Measurements from ENCODE around the gene QPCTL. TPM values are rescaled to one million over a fixed set of nuclear protein-coding genes. Genes with fewer than 3 reads are reported as not detected.

Gene QPCTL
- total and polyA plus RNA-seq, 2 of the 13 experiments (the other 11 are each of a cell fraction or from before 2014, with no cell fraction given), result 16.0 to 19.1 TPM

DNA sequence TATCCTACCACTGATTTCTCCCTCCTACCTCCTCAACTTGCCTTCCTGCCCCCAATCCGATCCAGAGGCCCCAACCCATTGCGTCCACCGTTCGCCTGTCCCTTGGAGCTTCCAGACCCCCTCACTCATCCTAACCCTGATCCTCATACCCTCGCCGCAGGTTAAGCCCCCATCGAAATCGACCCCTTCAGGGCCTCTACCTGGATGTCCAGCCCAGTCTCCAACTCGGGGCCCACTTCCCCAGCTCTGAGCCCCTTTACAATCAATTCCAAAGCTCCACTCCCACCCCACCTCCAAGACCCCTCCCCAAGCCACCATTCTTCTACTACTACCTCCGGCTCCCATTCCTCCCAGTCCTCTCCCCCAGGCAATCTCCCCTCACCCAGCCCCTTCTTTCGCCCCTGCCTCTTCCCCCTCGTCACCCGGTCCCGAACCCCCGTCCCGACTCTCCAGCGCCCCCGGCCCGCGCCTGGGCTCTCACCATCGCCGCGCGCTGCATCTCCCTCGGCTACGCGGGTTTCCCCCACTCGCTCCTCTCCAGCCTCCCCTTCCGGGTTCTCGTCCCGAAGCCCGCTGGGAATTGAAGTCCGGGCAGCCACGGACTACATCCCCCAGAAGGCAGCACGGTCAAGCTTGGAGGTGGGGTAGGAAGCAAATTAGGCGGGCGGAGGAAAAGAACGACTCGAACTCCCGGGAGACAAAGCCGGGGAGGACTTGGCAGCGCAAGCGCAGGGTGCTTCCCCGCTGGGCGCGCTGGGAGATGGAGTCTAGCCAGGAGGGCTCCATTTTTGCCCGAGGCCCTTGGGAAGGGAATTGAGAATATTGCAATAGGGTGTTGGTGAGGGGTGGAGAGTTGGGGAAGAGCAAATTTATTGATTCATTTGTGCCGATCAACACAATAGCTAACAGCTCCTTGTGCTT, 38.2 kb downstream of the QPCTL start, which contains the start of gene FBXO46 (continued):
- TF ChIP-seq EP300 (IDR thresholded peaks at IDR 0.05; ENCODE audit: low read depth in 2 of 2, low read length in 2 of 2) (peak in 1 of 2 experiments; percentile 12; a peak in 1 of 4 replicates), EP300 (CRISPR knock-in tag; IDR thresholded peaks at IDR 0.05; ENCODE audit: borderline replicate concordance) (no peak), WIZ (CRISPR knock-in tag; IDR thresholded peaks at IDR 0.05) (no peak), ZMAT3 (CRISPR knock-in tag; conservative IDR thresholded peaks at IDR 0.05) (no peak), HOXA5 (CRISPR knock-in tag; IDR thresholded peaks at IDR 0.05) (peak; percentile 39; the same call in 1 of the 2 replicates), ZKSCAN1 (IDR thresholded peaks at IDR 0.05; ENCODE audit: low read length) (no peak), ZNF329 (CRISPR knock-in tag; IDR thresholded peaks at IDR 0.05; ENCODE audit: low read depth) (no peak), ZNF672 (CRISPR knock-in tag; IDR thresholded peaks at IDR 0.05) (no peak), CENPT (CRISPR knock-in tag; IDR thresholded peaks at IDR 0.05; ENCODE audit: low read depth) (no peak)
- TF ChIP-seq, protein P1, sequence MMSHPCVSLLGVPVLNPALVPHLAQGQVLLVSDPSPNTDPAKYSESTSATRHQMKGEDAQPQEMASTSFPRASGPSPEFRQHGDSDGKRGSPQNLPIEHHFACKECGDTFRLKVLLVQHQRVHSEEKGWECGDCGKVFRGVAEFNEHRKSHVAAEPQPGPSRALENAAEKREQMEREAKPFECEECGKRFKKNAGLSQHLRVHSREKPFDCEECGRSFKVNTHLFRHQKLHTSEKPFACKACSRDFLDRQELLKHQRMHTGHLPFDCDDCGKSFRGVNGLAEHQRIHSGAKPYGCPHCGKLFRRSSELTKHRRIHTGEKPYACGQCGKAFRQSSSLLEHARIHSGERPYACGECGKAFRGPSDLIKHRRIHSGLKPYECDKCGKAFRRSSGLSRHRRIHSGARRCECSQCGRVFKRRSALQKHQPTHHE (CRISPR knock-in tag; IDR thresholded peaks at IDR 0.05; ENCODE audit: borderline replicate concordance), result no peak
- TF ChIP-seq, protein P2, sequence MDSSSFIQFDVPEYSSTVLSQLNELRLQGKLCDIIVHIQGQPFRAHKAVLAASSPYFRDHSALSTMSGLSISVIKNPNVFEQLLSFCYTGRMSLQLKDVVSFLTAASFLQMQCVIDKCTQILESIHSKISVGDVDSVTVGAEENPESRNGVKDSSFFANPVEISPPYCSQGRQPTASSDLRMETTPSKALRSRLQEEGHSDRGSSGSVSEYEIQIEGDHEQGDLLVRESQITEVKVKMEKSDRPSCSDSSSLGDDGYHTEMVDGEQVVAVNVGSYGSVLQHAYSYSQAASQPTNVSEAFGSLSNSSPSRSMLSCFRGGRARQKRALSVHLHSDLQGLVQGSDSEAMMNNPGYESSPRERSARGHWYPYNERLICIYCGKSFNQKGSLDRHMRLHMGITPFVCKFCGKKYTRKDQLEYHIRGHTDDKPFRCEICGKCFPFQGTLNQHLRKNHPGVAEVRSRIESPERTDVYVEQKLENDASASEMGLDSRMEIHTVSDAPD (CRISPR knock-in tag; IDR thresholded peaks at IDR 0.05), result no peak
- TF ChIP-seq, protein P3, sequence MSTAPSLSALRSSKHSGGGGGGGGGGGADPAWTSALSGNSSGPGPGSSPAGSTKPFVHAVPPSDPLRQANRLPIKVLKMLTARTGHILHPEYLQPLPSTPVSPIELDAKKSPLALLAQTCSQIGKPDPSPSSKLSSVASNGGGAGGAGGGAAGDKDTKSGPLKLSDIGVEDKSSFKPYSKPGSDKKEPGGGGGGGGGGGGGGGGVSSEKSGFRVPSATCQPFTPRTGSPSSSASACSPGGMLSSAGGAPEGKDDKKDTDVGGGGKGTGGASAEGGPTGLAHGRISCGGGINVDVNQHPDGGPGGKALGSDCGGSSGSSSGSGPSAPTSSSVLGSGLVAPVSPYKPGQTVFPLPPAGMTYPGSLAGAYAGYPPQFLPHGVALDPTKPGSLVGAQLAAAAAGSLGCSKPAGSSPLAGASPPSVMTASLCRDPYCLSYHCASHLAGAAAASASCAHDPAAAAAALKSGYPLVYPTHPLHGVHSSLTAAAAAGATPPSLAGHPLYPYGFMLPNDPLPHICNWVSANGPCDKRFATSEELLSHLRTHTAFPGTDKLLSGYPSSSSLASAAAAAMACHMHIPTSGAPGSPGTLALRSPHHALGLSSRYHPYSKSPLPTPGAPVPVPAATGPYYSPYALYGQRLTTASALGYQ (CRISPR knock-in tag; IDR thresholded peaks at IDR 0.05), result no peak
- TF ChIP-seq, protein P4, sequence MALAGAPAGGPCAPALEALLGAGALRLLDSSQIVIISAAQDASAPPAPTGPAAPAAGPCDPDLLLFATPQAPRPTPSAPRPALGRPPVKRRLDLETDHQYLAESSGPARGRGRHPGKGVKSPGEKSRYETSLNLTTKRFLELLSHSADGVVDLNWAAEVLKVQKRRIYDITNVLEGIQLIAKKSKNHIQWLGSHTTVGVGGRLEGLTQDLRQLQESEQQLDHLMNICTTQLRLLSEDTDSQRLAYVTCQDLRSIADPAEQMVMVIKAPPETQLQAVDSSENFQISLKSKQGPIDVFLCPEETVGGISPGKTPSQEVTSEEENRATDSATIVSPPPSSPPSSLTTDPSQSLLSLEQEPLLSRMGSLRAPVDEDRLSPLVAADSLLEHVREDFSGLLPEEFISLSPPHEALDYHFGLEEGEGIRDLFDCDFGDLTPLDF (CRISPR knock-in tag; IDR thresholded peaks at IDR 0.05), result peak; percentile 92
- TF ChIP-seq, protein P5, sequence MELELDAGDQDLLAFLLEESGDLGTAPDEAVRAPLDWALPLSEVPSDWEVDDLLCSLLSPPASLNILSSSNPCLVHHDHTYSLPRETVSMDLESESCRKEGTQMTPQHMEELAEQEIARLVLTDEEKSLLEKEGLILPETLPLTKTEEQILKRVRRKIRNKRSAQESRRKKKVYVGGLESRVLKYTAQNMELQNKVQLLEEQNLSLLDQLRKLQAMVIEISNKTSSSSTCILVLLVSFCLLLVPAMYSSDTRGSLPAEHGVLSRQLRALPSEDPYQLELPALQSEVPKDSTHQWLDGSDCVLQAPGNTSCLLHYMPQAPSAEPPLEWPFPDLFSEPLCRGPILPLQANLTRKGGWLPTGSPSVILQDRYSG (CRISPR knock-in tag; IDR thresholded peaks at IDR 0.05), result no peak
- TF ChIP-seq, protein P6, sequence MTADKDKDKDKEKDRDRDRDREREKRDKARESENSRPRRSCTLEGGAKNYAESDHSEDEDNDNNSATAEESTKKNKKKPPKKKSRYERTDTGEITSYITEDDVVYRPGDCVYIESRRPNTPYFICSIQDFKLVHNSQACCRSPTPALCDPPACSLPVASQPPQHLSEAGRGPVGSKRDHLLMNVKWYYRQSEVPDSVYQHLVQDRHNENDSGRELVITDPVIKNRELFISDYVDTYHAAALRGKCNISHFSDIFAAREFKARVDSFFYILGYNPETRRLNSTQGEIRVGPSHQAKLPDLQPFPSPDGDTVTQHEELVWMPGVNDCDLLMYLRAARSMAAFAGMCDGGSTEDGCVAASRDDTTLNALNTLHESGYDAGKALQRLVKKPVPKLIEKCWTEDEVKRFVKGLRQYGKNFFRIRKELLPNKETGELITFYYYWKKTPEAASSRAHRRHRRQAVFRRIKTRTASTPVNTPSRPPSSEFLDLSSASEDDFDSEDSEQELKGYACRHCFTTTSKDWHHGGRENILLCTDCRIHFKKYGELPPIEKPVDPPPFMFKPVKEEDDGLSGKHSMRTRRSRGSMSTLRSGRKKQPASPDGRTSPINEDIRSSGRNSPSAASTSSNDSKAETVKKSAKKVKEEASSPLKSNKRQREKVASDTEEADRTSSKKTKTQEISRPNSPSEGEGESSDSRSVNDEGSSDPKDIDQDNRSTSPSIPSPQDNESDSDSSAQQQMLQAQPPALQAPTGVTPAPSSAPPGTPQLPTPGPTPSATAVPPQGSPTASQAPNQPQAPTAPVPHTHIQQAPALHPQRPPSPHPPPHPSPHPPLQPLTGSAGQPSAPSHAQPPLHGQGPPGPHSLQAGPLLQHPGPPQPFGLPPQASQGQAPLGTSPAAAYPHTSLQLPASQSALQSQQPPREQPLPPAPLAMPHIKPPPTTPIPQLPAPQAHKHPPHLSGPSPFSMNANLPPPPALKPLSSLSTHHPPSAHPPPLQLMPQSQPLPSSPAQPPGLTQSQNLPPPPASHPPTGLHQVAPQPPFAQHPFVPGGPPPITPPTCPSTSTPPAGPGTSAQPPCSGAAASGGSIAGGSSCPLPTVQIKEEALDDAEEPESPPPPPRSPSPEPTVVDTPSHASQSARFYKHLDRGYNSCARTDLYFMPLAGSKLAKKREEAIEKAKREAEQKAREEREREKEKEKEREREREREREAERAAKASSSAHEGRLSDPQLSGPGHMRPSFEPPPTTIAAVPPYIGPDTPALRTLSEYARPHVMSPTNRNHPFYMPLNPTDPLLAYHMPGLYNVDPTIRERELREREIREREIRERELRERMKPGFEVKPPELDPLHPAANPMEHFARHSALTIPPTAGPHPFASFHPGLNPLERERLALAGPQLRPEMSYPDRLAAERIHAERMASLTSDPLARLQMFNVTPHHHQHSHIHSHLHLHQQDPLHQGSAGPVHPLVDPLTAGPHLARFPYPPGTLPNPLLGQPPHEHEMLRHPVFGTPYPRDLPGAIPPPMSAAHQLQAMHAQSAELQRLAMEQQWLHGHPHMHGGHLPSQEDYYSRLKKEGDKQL (CRISPR knock-in tag; IDR thresholded peaks at IDR 0.05; ENCODE audit: low read depth), result no peak
